K562 treated with DMSO at 1 percent for 12 hours (cell line): Measurements from ENCODE around the gene CCDC201. TPM values are rescaled to one million over a fixed set of nuclear protein-coding genes. Genes with fewer than 3 reads are reported as not detected.

Experiments used
- total RNA-seq: library from RNA; unstranded; fragments of 300-600 nt; gene quantifications from 2 replicates; pipeline ENCODE4 v1.2.3, GENCODE V29; 2022; ENCODE audit not compliant: insufficient read depth

Gene CCDC201
- total RNA-seq, result not detected in 2 replicates

GRCh38 chr7:45873035-45873354 lies at the start of gene CCDC201:
Gene CCDC201, minus strand, starts transcription at chr7:45873082. Its CDS starts 75 bp downstream, at chr7:45873007.

GRCh38 chr7:45920502-45921380 lies 47.9 kb upstream of the CCDC201 start, which contains the start of gene IGFBP3:
Gene IGFBP3, minus strand, starts transcription at chr7:45921272. Its CDS starts 132 bp downstream, at chr7:45921140.

GRCh38 chr7:45888185-45888992 lies 15.5 kb upstream of the CCDC201 start, which contains the start of gene IGFBP1:
Gene IGFBP1, plus strand, starts transcription at chr7:45888488. Its CDS starts 165 bp downstream, at chr7:45888653.

Other genes starting within 250 kb of the CCDC201 start
- not detected in 2 replicates for gene IGFBP1, start 15.4 kb upstream of the CCDC201 start, total RNA-seq
- gene IGFBP3, start 48.2 kb upstream of the CCDC201 start, total RNA-seq, result not detected in 2 replicates